GM21360 (cell line): ENCODE results near the gene PLXNB2.

Experiments
- ATAC-seq: cut with Tn5 transposase; IDR thresholded peaks from one replicate; pipeline ENCODE4 v1.9.1; 2021; ENCODE audit warnings: mild to moderate bottlenecking, moderate library complexity; ENCODE audit not compliant: unreplicated experiment

PLXNB2 gene

GRCh38 chr22:50242406-50242949 is 65.0 kb downstream of the PLXNB2 start:
- no peak for ATAC-seq

DNA sequence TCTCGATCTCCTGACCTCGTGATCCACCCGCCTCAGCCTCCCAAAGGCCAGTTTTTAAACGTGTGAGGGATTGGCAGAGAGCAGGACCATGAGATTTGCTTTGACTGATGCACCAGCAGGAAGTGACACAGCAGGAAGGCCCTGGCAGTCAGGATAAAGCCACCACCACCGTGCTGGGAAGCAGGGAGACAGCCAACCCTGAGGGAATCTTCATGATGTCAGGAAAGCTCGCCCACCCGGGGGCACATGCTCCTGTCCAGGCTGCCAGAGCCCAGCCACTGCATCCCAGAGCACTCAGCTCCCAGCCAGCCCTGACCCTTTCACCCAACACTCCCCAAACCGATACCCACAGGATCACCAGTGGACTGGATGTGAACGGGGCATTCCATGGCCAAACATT is 68.7 kb downstream of the PLXNB2 start:
- no peak for ATAC-seq

DNA sequence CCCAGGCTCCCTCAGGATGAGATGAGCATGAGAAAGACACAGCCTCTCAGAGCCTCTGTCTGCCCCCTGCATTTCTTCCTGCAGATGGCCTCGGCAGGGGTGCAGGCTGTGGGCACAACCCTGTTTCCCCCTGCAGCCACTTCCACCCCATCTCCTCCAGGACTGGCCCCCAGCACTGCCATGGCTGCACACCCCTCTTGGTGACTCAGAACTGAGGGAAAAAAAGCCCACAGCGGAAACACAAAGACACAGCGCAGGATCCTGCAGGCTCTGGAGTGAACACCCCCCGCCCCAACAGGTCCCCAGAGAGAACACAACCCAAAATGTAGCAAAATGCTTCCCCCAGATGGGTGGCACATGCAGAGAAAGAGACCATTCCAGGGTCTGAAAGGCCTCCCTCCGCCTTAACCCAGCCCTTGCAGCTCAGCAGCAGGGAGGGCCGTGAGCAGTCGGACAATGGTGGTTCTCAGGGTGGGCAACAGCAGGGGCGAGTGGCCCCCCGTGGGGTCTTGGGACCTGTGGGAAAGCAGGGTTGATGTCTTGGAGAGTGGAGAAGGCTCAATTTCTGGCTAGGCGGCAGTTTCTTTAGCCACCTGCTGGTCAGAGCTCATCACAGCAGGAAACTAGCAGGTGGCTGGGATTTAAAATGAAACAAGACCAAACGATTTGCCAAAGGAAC is 70.6 kb downstream of the PLXNB2 start:
- no peak for ATAC-seq

DNA sequence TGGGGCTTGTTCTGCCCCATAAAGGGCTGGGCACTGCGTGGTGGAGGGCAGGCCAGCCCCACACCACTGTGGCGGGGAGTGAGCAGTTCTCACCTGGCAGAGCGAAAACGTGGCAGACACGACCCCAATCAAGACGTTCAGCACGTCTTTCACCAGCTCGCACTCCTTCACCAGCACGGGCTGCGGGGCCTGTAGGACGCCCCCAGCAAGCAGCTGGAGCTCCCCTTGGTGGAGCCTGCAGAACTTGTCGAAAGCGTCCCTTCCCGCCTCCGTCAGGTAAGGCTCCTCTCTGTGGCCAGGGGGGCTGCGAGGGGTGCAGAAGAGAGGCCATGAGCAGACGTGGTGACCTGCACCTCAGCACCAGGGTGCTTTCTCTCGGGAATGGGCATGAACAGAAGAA is 74.2 kb downstream of the PLXNB2 start:
- no peak for ATAC-seq

- ATAC-seq: no peak
Measured at GRCh38 chr22:50232481-50233151, 74.8 kb downstream of the PLXNB2 start.

DNA sequence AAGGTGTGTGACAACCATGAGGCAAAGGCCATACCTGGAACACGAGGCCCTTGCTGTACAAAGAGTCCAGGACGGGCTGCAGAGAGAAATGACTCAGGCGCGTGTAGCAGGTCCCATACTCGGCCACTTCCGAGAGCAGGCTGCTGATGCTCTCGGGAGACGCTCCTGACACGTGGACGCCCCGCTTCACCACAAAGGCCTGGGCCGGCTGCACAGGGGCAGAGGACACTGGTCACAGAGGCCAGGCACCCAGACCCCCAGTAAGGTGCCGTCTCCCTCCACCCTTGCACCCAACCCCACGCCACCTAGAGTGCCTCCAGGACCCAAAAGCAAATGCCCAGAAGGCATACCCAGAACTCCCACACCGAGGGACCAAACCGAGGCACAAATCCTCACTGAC is 78.1 kb downstream of the PLXNB2 start:
- no peak for ATAC-seq

GRCh38 chr22:50228366-50228765 is 79.1 kb downstream of the PLXNB2 start:
- no peak for ATAC-seq

DNA sequence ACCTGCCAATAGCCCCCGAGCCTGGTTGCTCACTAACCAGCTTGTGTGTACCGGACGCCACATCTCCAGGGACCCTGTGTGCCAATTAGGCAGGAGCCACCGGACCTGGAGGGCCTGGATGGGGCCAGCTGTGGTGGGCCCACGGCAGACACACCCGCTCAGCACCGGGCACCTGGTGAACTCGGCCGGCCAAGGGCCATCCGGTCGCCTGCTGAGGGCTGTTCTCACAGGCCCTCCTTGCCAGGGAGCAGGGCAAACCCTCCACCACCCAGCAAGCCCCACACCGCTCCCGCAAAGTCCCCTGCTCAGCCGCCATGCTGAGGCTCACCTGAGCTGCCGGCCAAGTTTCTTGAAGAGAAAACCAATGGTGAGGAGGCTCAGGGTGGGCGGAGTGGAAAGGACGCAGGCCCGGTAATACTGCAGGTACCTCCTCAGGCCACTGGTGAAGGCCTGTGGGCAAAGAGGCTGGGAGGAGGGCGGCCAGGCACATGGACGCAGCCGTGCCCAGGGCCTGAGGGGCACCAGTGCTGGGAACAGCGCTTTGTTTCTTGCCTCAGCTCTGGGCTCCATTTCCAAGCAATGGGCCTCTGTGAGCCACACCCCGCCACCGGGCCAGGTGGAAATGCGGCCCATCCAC is 79.7 kb downstream of the PLXNB2 start:
- ATAC-seq: no peak

GRCh38 chr22:50226875-50227165 is 80.6 kb downstream of the PLXNB2 start:
- no peak for ATAC-seq

DNA sequence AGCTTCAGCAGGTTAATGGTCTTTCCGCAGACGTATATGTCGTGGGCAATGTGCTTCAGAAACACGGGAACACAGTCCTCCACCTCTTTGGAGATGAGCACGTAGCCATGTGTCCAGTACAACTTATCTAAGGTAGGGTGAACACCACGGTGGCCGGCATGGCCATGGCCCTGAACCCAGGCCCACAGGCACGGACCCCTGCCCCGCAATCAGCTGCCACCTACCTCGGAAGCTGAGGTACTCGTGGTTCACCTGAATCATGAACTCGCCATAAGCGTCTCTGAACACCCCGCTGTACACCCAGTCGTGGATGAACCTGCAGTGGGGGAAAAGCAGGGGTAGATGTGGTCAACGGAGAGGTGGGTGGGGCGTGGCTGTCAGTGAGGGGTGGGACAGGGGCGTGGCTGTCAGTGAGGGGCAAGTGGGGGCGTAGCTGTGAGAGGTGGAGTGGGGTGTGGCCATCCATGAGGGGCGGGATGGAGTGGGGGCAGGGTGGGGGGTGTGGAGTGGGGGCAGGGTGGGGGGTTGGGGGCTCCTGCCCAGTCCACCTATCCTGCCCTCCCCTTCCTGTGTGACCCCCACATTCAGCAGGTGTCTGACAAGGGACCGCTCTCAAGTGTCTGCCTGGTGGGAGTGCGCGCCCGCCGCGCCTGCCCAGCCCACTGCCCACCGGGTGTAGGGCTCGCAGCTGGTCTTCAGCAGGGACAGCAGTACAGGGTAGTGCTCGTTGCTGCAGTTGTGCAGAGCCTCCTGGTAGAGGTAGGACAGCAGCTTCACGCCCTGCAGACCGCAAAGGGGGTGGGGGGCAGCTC is 81.2 kb downstream of the PLXNB2 start:
- ATAC-seq: no peak

DNA sequence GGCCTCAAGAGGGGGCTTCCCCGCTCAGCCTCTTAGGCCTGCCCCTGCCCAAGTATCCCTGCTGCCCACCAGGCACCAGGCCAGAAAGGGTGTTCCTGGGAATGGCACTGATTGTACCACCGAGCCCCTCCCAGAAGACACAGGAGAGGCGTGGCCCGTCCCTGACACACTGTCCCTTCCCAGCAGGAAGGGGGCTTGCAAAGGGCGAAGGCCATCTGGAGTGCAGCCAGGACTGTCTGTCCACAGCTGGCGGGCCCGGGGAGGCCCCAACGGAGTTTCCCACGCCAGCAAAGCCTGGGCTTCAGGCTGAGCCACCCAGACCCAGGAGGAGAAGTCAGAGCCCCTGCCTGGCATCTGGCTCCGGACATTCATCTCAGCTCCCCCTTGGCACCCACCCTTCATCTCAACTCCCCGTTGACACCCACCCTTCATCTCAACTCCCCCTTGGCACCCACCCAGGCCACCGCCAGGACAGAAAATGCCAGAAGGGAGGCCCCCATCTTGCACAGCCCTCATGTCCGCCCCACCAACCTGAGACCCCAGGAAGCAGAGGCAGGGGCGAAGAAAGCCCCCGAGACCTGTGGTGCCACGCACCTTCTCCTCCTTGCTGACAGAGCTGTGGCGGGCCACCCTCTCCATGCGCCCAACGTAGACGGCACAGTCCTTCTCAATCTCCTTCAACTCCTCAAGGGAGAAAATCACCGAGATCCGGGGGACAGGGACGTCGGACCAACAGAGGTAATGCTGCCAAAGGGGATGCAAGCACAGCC is 82.1 kb downstream of the PLXNB2 start:
- no peak for ATAC-seq
